ENCODE measurements around the gene PPM1N. TPM values are rescaled to one million over a fixed set of nuclear protein-coding genes. Genes with fewer than 3 reads are reported as not detected.

The PPM1N gene
- total and polyA plus RNA-seq, 3 donors from 2014 or later = 1.9 to 3.4 (median 2.3) TPM

DNA sequence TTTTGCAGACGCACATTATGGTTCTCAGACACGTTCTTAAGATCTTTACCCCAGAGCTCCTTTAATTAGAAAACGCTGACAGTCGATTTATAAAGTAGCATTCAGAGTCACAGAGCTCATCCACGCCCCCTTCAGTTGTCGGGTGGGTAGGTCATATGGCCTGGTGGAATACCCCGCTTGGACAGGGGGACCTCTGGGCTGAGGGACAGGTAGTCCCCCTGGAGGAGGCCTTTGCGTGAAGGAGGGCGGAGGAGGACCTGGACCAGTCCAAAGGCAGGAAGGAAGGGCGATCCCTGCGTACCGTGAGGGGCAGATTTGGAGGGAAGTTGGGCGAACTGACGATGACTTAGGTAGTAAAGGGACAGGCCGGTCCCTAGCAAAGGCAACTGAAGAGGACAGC, 29.5 kb downstream of the PPM1N start:
- no peaks in the 10 kb centered on the region for H3K27me3 ChIP-seq
- no peak overlapping the region for H3K4me3 ChIP-seq
- no peak for TF ChIP-seq POLR2A (IDR thresholded peaks at IDR 0.05)
- TF ChIP-seq, protein P1, sequence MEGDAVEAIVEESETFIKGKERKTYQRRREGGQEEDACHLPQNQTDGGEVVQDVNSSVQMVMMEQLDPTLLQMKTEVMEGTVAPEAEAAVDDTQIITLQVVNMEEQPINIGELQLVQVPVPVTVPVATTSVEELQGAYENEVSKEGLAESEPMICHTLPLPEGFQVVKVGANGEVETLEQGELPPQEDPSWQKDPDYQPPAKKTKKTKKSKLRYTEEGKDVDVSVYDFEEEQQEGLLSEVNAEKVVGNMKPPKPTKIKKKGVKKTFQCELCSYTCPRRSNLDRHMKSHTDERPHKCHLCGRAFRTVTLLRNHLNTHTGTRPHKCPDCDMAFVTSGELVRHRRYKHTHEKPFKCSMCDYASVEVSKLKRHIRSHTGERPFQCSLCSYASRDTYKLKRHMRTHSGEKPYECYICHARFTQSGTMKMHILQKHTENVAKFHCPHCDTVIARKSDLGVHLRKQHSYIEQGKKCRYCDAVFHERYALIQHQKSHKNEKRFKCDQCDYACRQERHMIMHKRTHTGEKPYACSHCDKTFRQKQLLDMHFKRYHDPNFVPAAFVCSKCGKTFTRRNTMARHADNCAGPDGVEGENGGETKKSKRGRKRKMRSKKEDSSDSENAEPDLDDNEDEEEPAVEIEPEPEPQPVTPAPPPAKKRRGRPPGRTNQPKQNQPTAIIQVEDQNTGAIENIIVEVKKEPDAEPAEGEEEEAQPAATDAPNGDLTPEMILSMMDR (IDR thresholded peaks at IDR 0.05) = no peak
- WGBS, 2 donors = 56 to 68% methylated on average over 15 of the region's 15 CpGs
- H3K4me1 ChIP-seq = peaks cover 9% of the 10 kb centered on the region
- H3K36me3 ChIP-seq (ENCODE audit: low read depth, missing control alignments) = no peaks in the 10 kb centered on the region
- intact Hi-C loops (cut with DNase I; ENCODE audit: low total_unique reads) = loop anchor here (10.0 kb wide), 1 partner anchor 117 kb away; no protein-coding TSS in a partner anchor
- no peak overlapping the region for H3K27ac ChIP-seq
- no peaks in the 10 kb centered on the region for H3K9me3 ChIP-seq
- no peak for DNase-seq

DNA sequence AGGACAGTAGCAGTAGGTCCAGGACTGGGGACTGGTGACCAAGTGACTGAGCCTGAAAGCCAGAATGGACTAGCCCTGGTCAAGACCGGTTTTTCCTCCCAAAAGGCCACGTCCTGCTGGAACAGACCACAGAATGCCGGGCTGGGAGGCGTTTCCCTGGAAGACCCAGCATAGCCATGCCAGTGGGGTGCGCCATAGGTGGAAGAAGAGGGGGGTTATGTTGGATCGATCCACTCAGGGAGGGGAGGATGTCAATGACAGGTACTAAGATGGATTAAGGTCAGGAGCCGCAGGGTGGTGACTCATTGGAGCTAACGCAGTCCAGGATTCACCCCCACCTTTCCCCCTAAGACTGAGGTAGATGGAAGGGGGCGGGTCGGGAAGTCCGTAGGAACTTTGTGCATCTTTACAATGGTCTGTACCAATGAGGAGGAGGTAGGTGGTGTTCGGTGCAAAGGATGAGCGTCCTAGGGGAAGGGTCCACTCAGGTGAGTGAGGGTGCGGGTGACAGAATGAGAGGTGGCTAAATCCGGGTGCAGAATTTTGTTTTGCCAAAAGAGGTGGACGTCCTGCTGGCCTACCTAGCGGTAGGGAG, 30.0 kb downstream of the PPM1N start:
- H3K4me1 ChIP-seq = peaks cover 9% of the 10 kb centered on the region
- peak overlapping the region in 1 of 2 donors; percentile 35 for H3K4me3 ChIP-seq
- H3K27ac ChIP-seq = no peak overlapping the region
- TF ChIP-seq, protein P1 (IDR thresholded peaks at IDR 0.05) = no peak
- no peak for TF ChIP-seq POLR2A (IDR thresholded peaks at IDR 0.05)
- intact Hi-C loops (cut with DNase I; ENCODE audit: low total_unique reads) = loop anchor here (10.0 kb wide), 1 partner anchor 117 kb away; no protein-coding TSS in a partner anchor
- no peak for DNase-seq
- H3K9me3 ChIP-seq = no peaks in the 10 kb centered on the region
- 29 to 38% methylated on average over 17 of the region's 17 CpGs for WGBS, 2 donors
- H3K27me3 ChIP-seq = no peaks in the 10 kb centered on the region
- no peaks in the 10 kb centered on the region for H3K36me3 ChIP-seq (ENCODE audit: low read depth, missing control alignments)

DNA sequence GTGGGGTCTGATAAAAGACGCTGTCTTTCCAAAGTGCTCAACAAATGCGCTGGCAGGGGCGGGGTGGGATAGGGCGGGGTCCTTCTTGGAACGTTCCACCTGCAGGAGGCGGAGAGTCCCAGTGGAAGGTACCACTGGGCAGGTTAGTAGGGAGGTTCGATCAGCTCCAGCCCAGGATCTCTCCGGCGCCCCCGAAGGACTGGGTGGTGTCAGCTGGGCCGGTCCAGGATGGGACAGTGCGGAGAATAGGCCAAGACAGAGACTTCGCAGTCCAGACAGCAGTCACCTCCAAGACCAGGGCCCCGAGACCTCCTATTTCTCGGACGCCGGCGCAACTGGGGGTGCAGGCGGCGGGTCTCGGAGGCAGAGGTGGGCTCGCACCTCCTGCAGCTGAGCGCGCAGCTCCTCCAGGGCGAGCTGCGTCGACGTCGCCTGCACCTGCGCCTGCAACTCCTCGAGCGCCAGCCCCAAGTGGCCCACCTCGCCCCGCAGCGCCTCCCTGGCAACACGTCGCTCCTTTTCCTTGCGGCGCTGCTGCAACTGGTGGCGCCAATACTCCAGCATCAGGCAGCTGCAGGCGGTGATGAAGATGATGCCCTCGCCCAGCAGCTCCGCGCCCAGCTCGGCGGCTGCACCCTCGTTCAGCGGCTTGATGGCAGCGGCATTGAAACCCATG, 30.6 kb downstream of the PPM1N start:
- TF ChIP-seq, protein P1 (IDR thresholded peaks at IDR 0.05) = no peak
- no peak for TF ChIP-seq POLR2A (IDR thresholded peaks at IDR 0.05)
- peak; percentile 48 for DNase-seq
- Histone ChIP-seq H3K4me3 (peak overlapping the region in 1 of 2 donors; percentile 35), H3K27me3 (no peaks in the 10 kb centered on the region), H3K27ac (no peak overlapping the region), H3K4me1 (peaks cover 9% of the 10 kb centered on the region), H3K9me3 (no peaks in the 10 kb centered on the region), H3K36me3 (ENCODE audit: low read depth, missing control alignments) (no peaks in the 10 kb centered on the region)
- 15% methylated on average over 24 to 43 of the region's 49 CpGs for WGBS, 2 donors
- intact Hi-C loops (cut with DNase I; ENCODE audit: low total_unique reads) = loop anchor here (10.0 kb wide), 1 partner anchor 116 kb away; no protein-coding TSS in a partner anchor

DNA sequence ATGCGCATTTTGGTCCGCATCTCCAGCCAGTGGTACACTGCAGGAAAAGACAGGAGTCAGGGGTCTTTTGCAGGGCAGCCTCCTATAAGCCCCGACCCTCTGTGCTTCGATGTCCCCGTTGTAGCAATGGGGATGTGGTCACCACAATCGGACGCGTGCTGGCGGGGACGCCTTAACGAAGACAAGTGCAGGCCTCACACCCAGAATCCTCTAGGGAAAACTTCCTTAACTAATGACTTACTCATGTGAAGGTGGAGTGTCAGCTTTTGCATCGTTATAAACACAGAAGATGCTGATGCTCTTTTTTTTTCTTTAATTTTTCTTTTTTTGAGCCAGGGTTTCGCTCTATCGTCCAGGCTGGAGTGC, 31.2 kb downstream of the PPM1N start:
- no peaks in the 10 kb centered on the region for H3K36me3 ChIP-seq (ENCODE audit: low read depth, missing control alignments)
- no peak overlapping the region for H3K27ac ChIP-seq
- no peak for DNase-seq
- peak overlapping the region in 1 of 2 donors; percentile 35 for H3K4me3 ChIP-seq
- H3K9me3 ChIP-seq = no peaks in the 10 kb centered on the region
- H3K27me3 ChIP-seq = no peaks in the 10 kb centered on the region
- intact Hi-C loops (cut with DNase I; ENCODE audit: low total_unique reads) = loop anchor here (10.0 kb wide), 1 partner anchor 115 kb away; no protein-coding TSS in a partner anchor
- 24 to 36% methylated on average over 12 to 14 of the region's 14 CpGs for WGBS, 2 donors
- peaks cover 9% of the 10 kb centered on the region for H3K4me1 ChIP-seq
- TF ChIP-seq POLR2A (IDR thresholded peaks at IDR 0.05) = no peak
- TF ChIP-seq, protein P1 (IDR thresholded peaks at IDR 0.05) = no peak

Data from testis (tissue), 3 donors.